WTC11 (cell line): ENCODE data around the gene RCBTB2. TPM values are rescaled to one million over a fixed set of nuclear protein-coding genes. Genes with fewer than 3 reads are reported as not detected.

Experiments
- ATAC-seq: fragments of 200-7000 bp; cut with Tn5 transposase; 2 replicates; pipeline ENCODE4 v1.10.0; 2021; ENCODE audit warnings: mild to moderate bottlenecking, moderate library complexity
- CTCF ChIA-PET: fragments of 300-600 bp; sonication (Branson Sonifier 250); formaldehyde crosslinking; loops from one replicate; lab custom pipeline; 2021; ENCODE audit warnings: antibody characterized with exemption; lab: Charles Lee
- POLR2A ChIA-PET: fragments of 350-600 bp; sonication (Branson Sonifier 250); formaldehyde crosslinking; loops from one replicate; lab custom pipeline; 2021; ENCODE audit warnings: antibody characterized with exemption; lab: Charles Lee
- DNase-seq: peaks from one replicate; pipeline ENCODE4 v3.0.0; 2021; ENCODE audit warnings: low spot score
- H3K27ac Mint-ChIP-seq: 2 replicates; pipeline ENCODE4 v1.8.0; 2021; ENCODE audit warnings: mixed read lengths
- H3K27me3 Mint-ChIP-seq: 2 replicates; pipeline ENCODE4 v1.8.0; 2021; ENCODE audit warnings: low read depth, mild to moderate bottlenecking, moderate library complexity, mixed read lengths
- H3K36me3 Mint-ChIP-seq: 2 replicates; pipeline ENCODE4 v1.8.0; 2021; ENCODE audit warnings: mixed read lengths
- H3K4me1 Mint-ChIP-seq: 2 replicates; pipeline ENCODE4 v1.8.0; 2022; ENCODE audit warnings: mixed read lengths
- H3K4me3 Mint-ChIP-seq: 2 replicates; pipeline ENCODE4 v1.8.0; 2021; ENCODE audit warnings: mild to moderate bottlenecking, moderate library complexity, mixed read lengths
- H3K9me3 Mint-ChIP-seq: 2 replicates; pipeline ENCODE4 v1.8.0; 2021; ENCODE audit warnings: mixed read lengths
- ATF1 ChIP-seq: sonication (generic); formaldehyde crosslinking; IDR thresholded peaks from 2 replicates; pipeline ENCODE4 v1.8.1; 2023; ENCODE audit warnings: mild to moderate bottlenecking, moderate library complexity, missing genetic modification reagents
- ATF6 ChIP-seq: sonication (generic); formaldehyde crosslinking; IDR thresholded peaks from 2 replicates; pipeline ENCODE4 v1.8.1; 2023; ENCODE audit warnings: mild to moderate bottlenecking, missing genetic modification reagents
- CREB1 ChIP-seq: sonication (generic); formaldehyde crosslinking; IDR thresholded peaks from 2 replicates; pipeline ENCODE4 v1.8.0; 2023; ENCODE audit warnings: mild to moderate bottlenecking, missing genetic modification reagents
- E2F5 ChIP-seq: sonication (generic); formaldehyde crosslinking; IDR thresholded peaks from 2 replicates; pipeline ENCODE4 v1.8.1; 2022; ENCODE audit warnings: mild to moderate bottlenecking, moderate library complexity, missing genetic modification reagents
- ERG ChIP-seq: fragments of 250-450 bp; sonication (Bioruptor Pico); IDR thresholded peaks from 2 replicates; pipeline ENCODE4 v1.8.0; 2021; ENCODE audit warnings: mild to moderate bottlenecking
- ESRRA ChIP-seq: sonication (generic); formaldehyde crosslinking; IDR thresholded peaks from 2 replicates; pipeline ENCODE4 v1.8.1; 2022; ENCODE audit warnings: mild to moderate bottlenecking, missing genetic modification reagents, borderline replicate concordance
- FOXP1 ChIP-seq: sonication (generic); formaldehyde crosslinking; IDR thresholded peaks from 2 replicates; pipeline ENCODE4 v1.8.0; 2022; ENCODE audit warnings: missing genetic modification reagents, mild to moderate bottlenecking, moderate library complexity, borderline replicate concordance
- FOXP4 ChIP-seq: sonication (generic); formaldehyde crosslinking; IDR thresholded peaks from 2 replicates; pipeline ENCODE4 v1.8.0; 2022; ENCODE audit warnings: mild to moderate bottlenecking, missing genetic modification reagents
- GABPB1 ChIP-seq: sonication (generic); formaldehyde crosslinking; IDR thresholded peaks from 2 replicates; pipeline ENCODE4 v1.8.1; 2023; ENCODE audit warnings: mild to moderate bottlenecking, missing genetic modification reagents
- JAZF1 ChIP-seq: fragments of 250-450 bp; sonication (Bioruptor Pico); IDR thresholded peaks from 2 replicates; pipeline ENCODE4 v1.9.0; 2021; ENCODE audit warnings: moderate library complexity, mild to moderate bottlenecking, inconsistent platforms
- MLX ChIP-seq: sonication (generic); formaldehyde crosslinking; IDR thresholded peaks from 2 replicates; pipeline ENCODE4 v1.8.1; 2023; ENCODE audit warnings: mild to moderate bottlenecking, missing genetic modification reagents, moderate library complexity
- NR2C2 ChIP-seq: sonication (generic); formaldehyde crosslinking; IDR thresholded peaks from 2 replicates; pipeline ENCODE4 v1.8.0; 2022; ENCODE audit warnings: mild to moderate bottlenecking, missing genetic modification reagents
- NR3C1 ChIP-seq: sonication (generic); formaldehyde crosslinking; conservative IDR thresholded peaks from 2 replicates; pipeline ENCODE4 v1.8.1; 2023; ENCODE audit warnings: low read depth, mild to moderate bottlenecking, missing genetic modification reagents
- OVOL2 ChIP-seq: fragments of 250-450 bp; sonication (Bioruptor Pico); IDR thresholded peaks from 2 replicates; pipeline ENCODE4 v1.9.0; 2021; ENCODE audit warnings: mild to moderate bottlenecking, borderline replicate concordance
- PRRX2 ChIP-seq: fragments of 250-450 bp; sonication (Bioruptor Pico); IDR thresholded peaks from 2 replicates; pipeline ENCODE4 v1.8.0; 2021; ENCODE audit warnings: mild to moderate bottlenecking
- RELA ChIP-seq: sonication (generic); formaldehyde crosslinking; IDR thresholded peaks from 2 replicates; pipeline ENCODE4 v1.8.1; 2022; ENCODE audit warnings: missing genetic modification reagents, mild to moderate bottlenecking, borderline replicate concordance
- SMAD3 ChIP-seq: sonication (generic); formaldehyde crosslinking; IDR thresholded peaks from 2 replicates; pipeline ENCODE4 v1.8.0; 2022; ENCODE audit warnings: missing genetic modification reagents, mild to moderate bottlenecking, borderline replicate concordance
- STAT6 ChIP-seq: sonication (generic); formaldehyde crosslinking; conservative IDR thresholded peaks from 2 replicates; pipeline ENCODE4 v1.8.1; 2023; ENCODE audit warnings: mild to moderate bottlenecking, low read depth, missing genetic modification reagents, moderate library complexity
- USF1 ChIP-seq: sonication (generic); formaldehyde crosslinking; IDR thresholded peaks from 2 replicates; pipeline ENCODE4 v1.8.0; 2022; ENCODE audit warnings: mild to moderate bottlenecking, missing genetic modification reagents
- USF2 ChIP-seq: sonication (generic); formaldehyde crosslinking; IDR thresholded peaks from 2 replicates; pipeline ENCODE4 v1.8.1; 2023; ENCODE audit warnings: mild to moderate bottlenecking, missing genetic modification reagents, moderate library complexity
- ZNF138 ChIP-seq: sonication (generic); formaldehyde crosslinking; conservative IDR thresholded peaks from 2 replicates; pipeline ENCODE4 v1.8.1; 2022; ENCODE audit warnings: mild to moderate bottlenecking, moderate library complexity, missing genetic modification reagents
- ZNF232 ChIP-seq: sonication (generic); formaldehyde crosslinking; IDR thresholded peaks from 2 replicates; pipeline ENCODE4 v1.8.0; 2022; ENCODE audit warnings: mild to moderate bottlenecking, missing genetic modification reagents
- total RNA-seq: library from RNA; stranded (reverse); gene quantifications from 3 replicates; pipeline ENCODE4 v1.2.3, GENCODE V29; 2021

RCBTB2 gene
- total RNA-seq, 1 experiment from 2014 or later = 6.6 TPM

- TF ChIP-seq SMAD3 (CRISPR knock-in tag) = no peak
- TF ChIP-seq ATF1 (CRISPR knock-in tag) = no peak
- TF ChIP-seq E2F5 = no peak
Measured at GRCh38 chr13:48493066-48493765, 39.7 kb downstream of the RCBTB2 start (continued).

GRCh38 chr13:48492470-48493065 is 40.3 kb downstream of the RCBTB2 start:
- Mint-ChIP-seq H3K9me3 (peaks cover 9% of the 10 kb centered on the region), H3K27me3 (no peaks in the 10 kb centered on the region), H3K36me3 (peaks cover 18% of the 10 kb centered on the region), H3K27ac (no peak overlapping the region), H3K4me1 (peaks cover 14% of the 10 kb centered on the region), H3K4me3 (no peak overlapping the region)
- ChIA-PET CTCF (no interaction called here), POLR2A (no interaction called here)
- no peak for DNase-seq
- ATAC-seq = no peak
- TF ChIP-seq ATF6 (CRISPR knock-in tag) = no peak
- no peak for TF ChIP-seq NR3C1 (CRISPR knock-in tag)
- TF ChIP-seq USF1 (CRISPR knock-in tag) = no peak
- no peak for TF ChIP-seq FOXP1 (CRISPR knock-in tag)
- no peak for TF ChIP-seq USF2
- no peak for TF ChIP-seq NR2C2 (CRISPR knock-in tag)
- TF ChIP-seq ESRRA (CRISPR knock-in tag) = no peak
- TF ChIP-seq JAZF1 (CRISPR knock-in tag) = no peak
- no peak for TF ChIP-seq STAT6 (CRISPR knock-in tag)
- TF ChIP-seq RELA (CRISPR knock-in tag) = no peak

GRCh38 chr13:48492096-48492440 is 40.8 kb downstream of the RCBTB2 start:
- H3K27ac Mint-ChIP-seq = no peak overlapping the region
- ChIA-PET CTCF (no interaction called here), POLR2A (no interaction called here)
- H3K27me3 Mint-ChIP-seq = no peaks in the 10 kb centered on the region
- no peak for ATAC-seq
- H3K4me1 Mint-ChIP-seq = peaks cover 9% of the 10 kb centered on the region
- H3K9me3 Mint-ChIP-seq = peaks cover 13% of the 10 kb centered on the region
- no peak overlapping the region for H3K4me3 Mint-ChIP-seq
- DNase-seq = no peak
- H3K36me3 Mint-ChIP-seq = peaks cover 22% of the 10 kb centered on the region
- TF ChIP-seq ZNF138 (CRISPR knock-in tag) = no peak
- no peak for TF ChIP-seq ERG (CRISPR knock-in tag)
- TF ChIP-seq MLX (CRISPR knock-in tag) = no peak
- TF ChIP-seq OVOL2 (CRISPR knock-in tag) = no peak
- no peak for TF ChIP-seq GABPB1
- no peak for TF ChIP-seq FOXP4 (CRISPR knock-in tag)
- no peak for TF ChIP-seq CREB1 (CRISPR knock-in tag)
- TF ChIP-seq PRRX2 = no peak
- no peak for TF ChIP-seq FOXP1 (CRISPR knock-in tag)
- TF ChIP-seq ZNF232 (CRISPR knock-in tag) = no peak
